Measurements from ENCODE around the gene OAS3.

OAS3 gene

DNA sequence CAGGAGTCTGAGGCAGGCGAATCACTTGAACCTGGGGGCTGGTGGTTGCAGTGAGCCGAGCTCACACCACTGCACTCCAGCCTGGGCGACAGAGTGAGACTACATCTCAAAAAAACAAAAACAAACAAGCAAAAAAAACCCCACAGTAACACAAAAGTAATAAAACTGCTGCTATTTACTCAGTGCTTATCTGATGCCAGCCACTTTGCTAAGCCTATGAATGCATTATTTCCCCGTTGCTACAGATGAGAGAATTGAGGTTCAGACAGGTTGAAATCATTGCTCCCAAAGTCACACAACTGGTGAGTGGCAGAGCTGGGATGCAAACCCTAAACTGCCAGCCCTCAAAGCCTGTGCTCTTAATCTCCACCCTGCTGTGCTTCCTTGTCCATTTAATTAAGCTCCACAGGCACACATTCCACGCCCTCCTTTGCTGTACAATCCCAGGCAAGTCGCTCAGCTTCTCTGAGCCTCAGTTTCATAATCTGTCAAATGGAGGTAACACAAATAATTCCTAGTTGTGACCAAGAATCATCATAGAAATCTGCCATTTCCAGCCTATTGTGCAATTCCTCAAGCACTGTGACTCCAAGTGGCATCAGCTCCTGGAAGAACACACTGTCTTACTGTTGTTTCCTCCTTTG lies 5.7 kb upstream of the OAS3 start:
- Mint-ChIP-seq H3K27ac (peak overlapping the region; percentile 23), H3K4me3 (no peak overlapping the region), H3K4me1 (ENCODE audit: low read depth) (peaks cover 16% of the 10 kb centered on the region), H3K9me3 (no peaks in the 10 kb centered on the region), H3K36me3 (ENCODE audit: low read depth) (peaks cover 9% of the 10 kb centered on the region), H3K27me3 (peaks cover 3% of the 10 kb centered on the region)
- intact Hi-C loops (cut with micrococcal nuclease): no loop called here

DNA sequence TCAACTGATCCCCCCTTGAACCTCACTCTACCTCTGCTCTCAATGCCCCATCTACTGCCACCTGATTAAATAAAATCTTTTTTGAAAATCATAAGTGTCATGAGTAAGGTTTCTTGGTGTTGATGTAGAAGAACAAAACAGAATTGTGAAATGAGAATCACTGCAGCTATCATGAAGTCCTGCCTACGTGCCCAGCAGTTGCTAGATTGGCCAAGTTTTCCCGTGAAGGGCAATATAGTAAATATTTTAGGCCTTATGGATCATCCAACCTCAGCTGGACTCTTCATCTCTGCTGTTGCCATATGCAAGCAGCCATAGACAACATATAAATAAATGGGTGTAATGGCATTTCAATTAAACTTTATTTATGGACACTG lies 5.2 kb upstream of the OAS3 start:
- H3K27me3 Mint-ChIP-seq: peaks cover 3% of the 10 kb centered on the region
- no peaks in the 10 kb centered on the region for H3K9me3 Mint-ChIP-seq
- peaks cover 9% of the 10 kb centered on the region for H3K36me3 Mint-ChIP-seq (ENCODE audit: low read depth)
- peak overlapping the region; percentile 23 for H3K27ac Mint-ChIP-seq
- peaks cover 22% of the 10 kb centered on the region for H3K4me1 Mint-ChIP-seq (ENCODE audit: low read depth)
- intact Hi-C loops (cut with micrococcal nuclease): no loop called here
- no peak overlapping the region for H3K4me3 Mint-ChIP-seq

DNA sequence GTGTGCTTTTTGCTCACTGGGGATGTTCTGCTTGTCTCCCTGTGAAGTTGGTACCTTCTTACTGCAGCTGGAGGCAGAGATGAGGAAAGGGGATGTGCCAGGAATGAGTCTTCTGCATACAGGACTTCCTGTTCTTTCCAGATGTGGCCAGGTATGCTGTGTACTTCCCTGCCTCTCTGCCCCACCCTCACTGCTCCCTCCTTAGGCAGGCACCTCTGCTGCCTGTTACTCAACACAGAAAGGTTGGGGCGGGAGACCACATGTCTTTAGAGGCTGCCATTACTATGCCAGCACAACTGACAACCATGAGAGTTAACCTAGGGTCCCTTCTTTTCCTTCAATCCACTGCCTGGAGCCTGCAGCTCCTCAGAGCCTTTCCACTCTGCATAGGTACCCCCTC lies 2.0 kb upstream of the OAS3 start:
- peaks cover 35% of the 10 kb centered on the region for H3K4me1 Mint-ChIP-seq (ENCODE audit: low read depth)
- H3K27me3 Mint-ChIP-seq: peaks cover 5% of the 10 kb centered on the region
- H3K27ac Mint-ChIP-seq: no peak overlapping the region
- H3K9me3 Mint-ChIP-seq: no peaks in the 10 kb centered on the region
- no peak overlapping the region for H3K4me3 Mint-ChIP-seq
- intact Hi-C loops (cut with micrococcal nuclease): no loop called here
- no peaks in the 10 kb centered on the region for H3K36me3 Mint-ChIP-seq (ENCODE audit: low read depth)

DNA sequence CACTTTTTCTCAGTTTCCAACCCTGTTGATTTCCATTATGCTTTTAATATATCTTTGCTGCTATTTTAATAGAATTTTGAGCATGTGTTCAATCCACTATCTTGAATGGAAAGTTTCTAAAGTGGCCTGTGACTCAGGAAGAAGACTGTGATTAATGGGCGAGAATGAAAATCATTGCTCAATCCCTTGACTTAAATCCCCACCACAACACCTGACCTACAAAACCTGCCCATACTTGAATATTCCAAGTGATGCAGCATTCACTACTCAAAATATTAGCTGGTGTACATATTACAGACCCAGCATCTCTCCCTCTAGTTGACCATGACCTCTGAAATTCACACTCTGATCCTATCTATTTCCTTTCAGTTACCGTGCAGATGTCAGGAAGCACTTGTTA lies 1.3 kb upstream of the OAS3 start:
- no peaks in the 10 kb centered on the region for H3K9me3 Mint-ChIP-seq
- H3K27ac Mint-ChIP-seq: peak overlapping the region; percentile 87
- peaks cover 35% of the 10 kb centered on the region for H3K4me1 Mint-ChIP-seq (ENCODE audit: low read depth)
- intact Hi-C loops (cut with micrococcal nuclease): no loop called here
- no peak overlapping the region for H3K4me3 Mint-ChIP-seq
- peaks cover 5% of the 10 kb centered on the region for H3K27me3 Mint-ChIP-seq
- H3K36me3 Mint-ChIP-seq (ENCODE audit: low read depth): peaks cover 4% of the 10 kb centered on the region

DNA sequence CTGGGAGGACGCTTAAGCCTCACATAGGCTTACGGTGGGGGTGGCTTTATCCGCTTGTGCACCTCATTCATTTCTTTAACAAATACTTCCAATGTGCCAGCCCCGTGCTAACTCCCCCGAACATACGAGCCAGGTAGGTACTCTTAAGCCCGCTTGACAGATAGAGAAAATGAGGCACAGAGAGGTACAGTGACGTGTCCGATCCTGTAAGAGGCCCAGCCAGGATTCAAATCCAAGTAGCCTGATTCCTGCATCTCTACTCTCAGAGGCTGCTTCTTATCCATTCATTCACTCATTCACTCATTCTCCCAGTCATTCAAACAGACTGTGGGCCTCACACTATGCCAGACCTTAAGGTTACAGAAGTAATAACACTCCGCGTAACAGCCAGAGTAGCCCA lies 477 bp downstream of the OAS3 start:
- Mint-ChIP-seq H3K4me1 (ENCODE audit: low read depth) (peaks cover 26% of the 10 kb centered on the region), H3K36me3 (ENCODE audit: low read depth) (peaks cover 5% of the 10 kb centered on the region), H3K9me3 (no peaks in the 10 kb centered on the region), H3K27ac (peak overlapping the region; percentile 87), H3K4me3 (peak overlapping the region; percentile 85), H3K27me3 (peaks cover 4% of the 10 kb centered on the region)
- intact Hi-C loops (cut with micrococcal nuclease): loop anchor here (1.0 kb wide), 1 partner anchor 31 kb away; no protein-coding TSS in a partner anchor

DNA sequence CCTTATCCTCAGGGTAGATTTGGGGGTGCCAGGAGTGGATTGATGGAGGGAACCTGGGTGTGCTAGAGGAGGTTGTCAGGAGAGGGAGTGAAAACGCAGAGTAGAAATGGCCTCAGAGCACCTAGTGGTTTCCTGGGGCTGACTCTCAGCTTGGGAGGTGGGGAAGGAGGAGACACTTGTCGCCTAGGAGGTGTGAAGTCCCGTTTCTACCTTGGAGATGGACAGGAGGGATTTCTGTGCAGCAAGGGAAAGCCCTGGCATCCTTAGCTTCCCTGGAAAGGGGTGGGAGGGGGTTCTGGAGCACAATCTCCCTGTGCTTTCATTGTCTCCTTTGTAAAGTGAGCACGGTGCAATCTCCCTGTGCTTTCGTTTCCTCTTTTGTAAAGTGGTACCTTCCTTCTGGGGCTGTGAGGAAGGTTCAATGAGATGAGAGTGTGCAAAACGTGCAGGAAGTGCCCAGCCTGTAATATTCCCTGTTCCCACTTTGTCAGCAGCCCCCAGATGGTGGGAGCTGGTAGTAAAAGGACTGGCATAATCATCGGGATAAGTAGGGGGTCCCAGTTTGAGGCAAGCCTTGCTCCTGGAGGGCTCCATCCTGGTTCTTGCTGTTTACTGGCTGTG lies 1.6 kb downstream of the OAS3 start:
- H3K36me3 Mint-ChIP-seq (ENCODE audit: low read depth): peaks cover 14% of the 10 kb centered on the region
- H3K4me3 Mint-ChIP-seq: peak overlapping the region; percentile 44
- intact Hi-C loops (cut with micrococcal nuclease): loop anchor here (5.0 kb wide), 1 partner anchor 37 kb away; the partner anchor contains the start of gene OAS2
- peaks cover 26% of the 10 kb centered on the region for H3K4me1 Mint-ChIP-seq (ENCODE audit: low read depth)
- H3K27me3 Mint-ChIP-seq: peaks cover 4% of the 10 kb centered on the region
- H3K9me3 Mint-ChIP-seq: no peaks in the 10 kb centered on the region
- H3K27ac Mint-ChIP-seq: no peak overlapping the region

DNA sequence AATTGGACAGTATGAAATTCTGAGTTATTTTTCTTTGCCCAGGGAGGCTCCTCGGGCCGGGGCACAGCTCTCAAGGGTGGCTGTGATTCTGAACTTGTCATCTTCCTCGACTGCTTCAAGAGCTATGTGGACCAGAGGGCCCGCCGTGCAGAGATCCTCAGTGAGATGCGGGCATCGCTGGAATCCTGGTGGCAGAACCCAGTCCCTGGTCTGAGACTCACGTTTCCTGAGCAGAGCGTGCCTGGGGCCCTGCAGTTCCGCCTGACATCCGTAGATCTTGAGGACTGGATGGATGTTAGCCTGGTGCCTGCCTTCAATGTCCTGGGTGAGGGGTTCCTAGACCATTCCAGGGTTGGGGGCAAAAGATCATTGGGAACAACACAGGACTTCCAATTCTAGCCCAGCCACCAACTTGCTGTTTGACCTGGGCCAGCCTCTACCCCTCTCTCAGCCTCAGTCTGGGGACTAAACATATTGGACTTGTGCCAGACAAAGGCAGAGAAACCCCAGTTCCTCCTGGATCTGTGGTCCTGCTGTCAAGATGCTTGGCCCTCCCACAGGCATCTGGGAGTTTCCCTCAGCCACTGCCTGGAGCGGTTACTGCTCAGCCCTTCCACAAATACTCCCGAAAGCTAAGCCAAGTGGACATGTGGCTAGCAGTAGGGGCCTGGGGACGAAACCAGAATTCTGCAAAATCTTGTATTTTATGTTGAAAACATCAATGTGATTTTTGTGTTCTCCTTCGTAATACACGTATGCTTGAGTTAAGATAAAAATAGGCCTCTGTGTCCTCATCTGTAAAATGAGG lies 3.5 kb downstream of the OAS3 start:
- Mint-ChIP-seq H3K27ac (no peak overlapping the region), H3K9me3 (no peaks in the 10 kb centered on the region), H3K27me3 (peaks cover 4% of the 10 kb centered on the region), H3K4me1 (ENCODE audit: low read depth) (peaks cover 26% of the 10 kb centered on the region), H3K36me3 (ENCODE audit: low read depth) (peaks cover 31% of the 10 kb centered on the region), H3K4me3 (no peak overlapping the region)
- intact Hi-C loops (cut with micrococcal nuclease): loop anchor here (5.0 kb wide), 1 partner anchor 36 kb away; the partner anchor contains the start of gene OAS2

DNA sequence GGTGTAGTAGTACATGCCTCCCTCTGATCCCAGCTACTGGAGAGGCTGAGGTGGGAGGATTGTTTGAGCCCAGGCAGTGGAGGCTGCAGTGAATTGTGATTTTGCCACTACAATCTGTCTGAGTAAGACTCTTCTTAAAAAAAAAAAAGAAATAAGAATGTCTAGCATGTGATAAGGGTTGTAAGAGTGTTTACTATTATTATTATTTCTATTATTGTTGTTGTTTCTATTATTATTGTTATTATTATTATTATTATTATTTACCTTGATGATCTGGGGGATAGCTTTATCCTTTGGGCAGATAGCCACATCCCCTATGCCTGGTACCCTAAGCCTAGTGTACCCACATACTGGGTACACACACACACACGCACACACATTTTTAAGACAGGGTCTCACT lies 4.3 kb downstream of the OAS3 start:
- Mint-ChIP-seq H3K27me3 (peaks cover 2% of the 10 kb centered on the region), H3K36me3 (ENCODE audit: low read depth) (peaks cover 40% of the 10 kb centered on the region), H3K4me3 (no peak overlapping the region), H3K4me1 (ENCODE audit: low read depth) (peaks cover 19% of the 10 kb centered on the region), H3K9me3 (no peaks in the 10 kb centered on the region), H3K27ac (no peak overlapping the region)
- intact Hi-C loops (cut with micrococcal nuclease): loop anchor here (5.0 kb wide), 1 partner anchor 35 kb away; the partner anchor contains the start of gene OAS2

DNA sequence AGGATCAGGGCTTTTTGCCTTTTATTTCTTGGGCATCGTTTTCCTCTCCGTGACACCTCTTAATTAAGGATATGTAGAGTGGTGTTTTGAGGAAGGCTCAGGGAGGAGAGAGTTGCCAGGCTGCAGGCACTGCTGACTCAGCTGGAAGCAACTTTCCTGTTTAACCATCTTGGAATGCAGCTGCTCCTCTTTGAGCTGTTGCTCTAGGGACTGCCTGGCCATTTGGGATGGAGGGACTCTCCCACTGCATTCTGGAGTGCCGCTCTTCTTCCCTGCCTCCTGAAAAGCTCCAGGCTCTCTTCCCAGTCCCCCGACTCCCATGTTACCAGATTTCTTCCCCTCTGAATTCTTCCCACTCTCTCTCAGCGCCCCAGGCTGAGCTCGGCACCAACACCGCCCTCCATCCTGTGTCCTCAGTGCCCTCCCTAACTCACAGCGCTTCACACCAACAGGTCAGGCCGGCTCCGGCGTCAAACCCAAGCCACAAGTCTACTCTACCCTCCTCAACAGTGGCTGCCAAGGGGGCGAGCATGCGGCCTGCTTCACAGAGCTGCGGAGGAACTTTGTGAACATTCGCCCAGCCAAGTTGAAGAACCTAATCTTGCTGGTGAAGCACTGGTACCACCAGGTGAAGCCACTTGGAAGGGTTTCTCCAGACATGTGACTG lies 5.9 kb downstream of the OAS3 start:
- H3K4me1 Mint-ChIP-seq (ENCODE audit: low read depth): peaks cover 11% of the 10 kb centered on the region
- H3K27ac Mint-ChIP-seq: no peak overlapping the region
- H3K9me3 Mint-ChIP-seq: no peaks in the 10 kb centered on the region
- no peak overlapping the region for H3K4me3 Mint-ChIP-seq
- H3K36me3 Mint-ChIP-seq (ENCODE audit: low read depth): peaks cover 55% of the 10 kb centered on the region
- peaks cover 2% of the 10 kb centered on the region for H3K27me3 Mint-ChIP-seq
- intact Hi-C loops (cut with micrococcal nuclease): loop anchor here (5.0 kb wide), 1 partner anchor 33 kb away; the partner anchor contains the start of gene OAS2

DNA sequence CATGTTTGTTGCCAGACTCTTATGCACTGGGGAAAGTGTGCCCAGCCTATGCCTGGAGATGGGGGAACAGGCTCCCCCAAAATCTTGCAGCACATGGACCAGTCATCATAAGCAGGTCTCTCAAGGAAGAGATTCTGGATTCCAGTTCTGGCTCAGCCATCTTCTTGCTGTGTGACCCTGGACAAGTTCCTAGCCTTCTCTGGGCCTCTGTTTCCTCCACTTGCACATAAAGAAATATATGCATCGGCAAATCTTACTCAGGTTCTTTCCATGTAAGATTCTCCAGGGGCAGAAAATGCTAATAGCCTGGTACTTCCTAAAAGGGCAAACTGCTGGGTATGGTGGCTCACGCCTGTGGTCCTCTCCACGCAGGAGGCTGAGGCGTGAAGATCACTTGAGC lies 7.2 kb downstream of the OAS3 start:
- Mint-ChIP-seq H3K36me3 (ENCODE audit: low read depth) (peaks cover 63% of the 10 kb centered on the region), H3K4me1 (ENCODE audit: low read depth) (no peaks in the 10 kb centered on the region), H3K27ac (no peak overlapping the region), H3K27me3 (no peaks in the 10 kb centered on the region), H3K9me3 (no peaks in the 10 kb centered on the region), H3K4me3 (no peak overlapping the region)
- intact Hi-C loops (cut with micrococcal nuclease): no loop called here

DNA sequence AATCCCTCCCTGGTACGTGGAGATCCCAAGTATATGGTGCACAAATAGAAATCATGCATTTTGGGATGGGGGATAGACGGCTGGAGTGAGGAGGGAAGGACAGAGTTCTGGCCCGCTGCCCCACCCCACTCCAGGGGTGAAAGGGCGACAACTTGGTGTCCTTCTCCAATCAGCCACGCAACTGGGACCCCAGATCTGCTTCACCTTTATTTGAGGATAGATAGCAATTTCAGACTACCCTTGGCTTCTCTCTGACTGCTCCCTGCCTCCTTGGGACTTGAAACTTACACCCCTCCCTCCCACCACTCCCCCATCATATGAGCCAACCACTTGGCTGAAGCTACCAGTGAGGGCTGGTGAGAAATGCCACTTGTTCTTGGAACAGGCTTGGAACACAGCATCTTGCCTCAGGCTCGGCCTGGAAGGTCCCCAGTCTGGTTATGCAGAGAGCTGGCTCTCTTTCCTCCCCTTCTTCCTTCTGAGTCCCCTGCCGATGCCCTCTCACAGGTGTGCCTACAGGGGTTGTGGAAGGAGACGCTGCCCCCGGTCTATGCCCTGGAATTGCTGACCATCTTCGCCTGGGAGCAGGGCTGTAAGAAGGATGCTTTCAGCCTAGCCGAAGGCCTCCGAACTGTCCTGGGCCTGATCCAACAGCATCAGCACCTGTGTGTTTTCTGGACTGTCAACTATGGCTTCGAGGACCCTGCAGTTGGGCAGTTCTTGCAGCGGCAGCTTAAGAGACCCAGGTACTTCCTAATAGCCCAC lies 8.1 kb downstream of the OAS3 start:
- Mint-ChIP-seq H3K9me3 (no peaks in the 10 kb centered on the region), H3K4me3 (no peak overlapping the region), H3K36me3 (ENCODE audit: low read depth) (peaks cover 68% of the 10 kb centered on the region), H3K27me3 (no peaks in the 10 kb centered on the region), H3K4me1 (ENCODE audit: low read depth) (no peaks in the 10 kb centered on the region), H3K27ac (no peak overlapping the region)
- intact Hi-C loops (cut with micrococcal nuclease): no loop called here

DNA sequence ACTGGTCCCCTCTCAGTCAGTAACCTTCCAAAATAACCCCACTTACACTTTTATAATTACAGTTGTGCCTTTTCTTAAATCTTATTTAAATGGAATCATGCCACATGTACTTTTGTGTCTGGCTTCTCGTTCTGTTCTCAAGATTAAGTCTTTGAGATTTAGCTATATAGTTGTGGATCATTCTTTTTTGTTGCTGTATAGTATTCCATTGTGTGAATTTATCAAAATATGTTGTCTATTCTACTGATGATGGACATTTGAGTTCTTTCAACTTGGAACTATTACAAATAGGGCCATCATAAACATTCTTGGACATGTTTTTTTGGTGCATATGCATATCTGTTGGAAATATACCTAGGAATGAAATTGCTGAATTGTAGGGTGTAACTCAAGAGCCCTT lies 9.0 kb downstream of the OAS3 start:
- Mint-ChIP-seq H3K4me3 (no peak overlapping the region), H3K9me3 (no peaks in the 10 kb centered on the region), H3K27ac (no peak overlapping the region), H3K36me3 (ENCODE audit: low read depth) (peaks cover 65% of the 10 kb centered on the region), H3K27me3 (no peaks in the 10 kb centered on the region), H3K4me1 (ENCODE audit: low read depth) (no peaks in the 10 kb centered on the region)
- intact Hi-C loops (cut with micrococcal nuclease): no loop called here

DNA sequence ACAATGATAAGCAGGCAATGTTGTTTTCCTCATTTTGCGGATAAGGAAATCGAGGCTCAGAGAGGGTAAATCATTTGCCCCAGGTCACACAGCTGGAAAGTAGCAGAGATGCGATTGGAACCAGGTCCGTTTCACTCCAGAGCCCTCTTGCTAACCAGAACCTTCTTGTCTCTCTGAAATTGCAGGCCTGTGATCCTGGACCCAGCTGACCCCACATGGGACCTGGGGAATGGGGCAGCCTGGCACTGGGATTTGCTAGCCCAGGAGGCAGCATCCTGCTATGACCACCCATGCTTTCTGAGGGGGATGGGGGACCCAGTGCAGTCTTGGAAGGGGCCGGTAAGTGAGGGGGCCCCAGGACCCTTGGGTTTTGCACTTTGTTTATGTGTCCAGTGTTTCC lies 9.5 kb downstream of the OAS3 start:
- intact Hi-C loops (cut with micrococcal nuclease): no loop called here
- H3K27me3 Mint-ChIP-seq: no peaks in the 10 kb centered on the region
- no peak overlapping the region for H3K4me3 Mint-ChIP-seq
- H3K27ac Mint-ChIP-seq: no peak overlapping the region
- H3K36me3 Mint-ChIP-seq (ENCODE audit: low read depth): peaks cover 69% of the 10 kb centered on the region
- H3K4me1 Mint-ChIP-seq (ENCODE audit: low read depth): no peaks in the 10 kb centered on the region
- no peaks in the 10 kb centered on the region for H3K9me3 Mint-ChIP-seq
